Spleen (tissue), 7 donors: Measurements from ENCODE around the gene ATAD3B.

ENCODE experiments used
- POLR2A ChIP-seq, 3 donors: fragments of 450-650 bp; IDR thresholded peaks; one replicate each; pipeline ENCODE4 v1.5.1; 2017; ENCODE audit warnings: antibody characterized with exemption in 3 of 3, mild to moderate bottlenecking in 1 of 3
- POLR2AphosphoS5 ChIP-seq, 3 donors: sonication (generic); formaldehyde crosslinking; IDR thresholded peaks; one replicate each; pipeline ENCODE4 v1.5.1; 2017; ENCODE audit warnings: antibody characterized with exemption in 3 of 3
- TF ChIP-seq, protein P1 (sequence below), 11 experiments: fragments of 200-600 bp in 7 of 11; fragments of 450-650 bp in 4 of 11; sonication (generic) in 4 of 11; IDR thresholded peaks in 8 of 11; conservative IDR thresholded peaks in 3 of 11; 1 replicate in 7 of 11; 2 replicates in 4 of 11; pipeline versions ENCODE4 v1.4.0 to v1.8.0; 2016 to 2021; ENCODE audit warnings: antibody characterized with exemption in 11 of 11, inconsistent platforms in 4 of 11, mild to moderate bottlenecking in 1 of 11
- donor health status: DM: no; HTN: no; CAD: no; lungs with moderate emphysema.
- donor health status: DM: no; HTN: no; CAD: no.
- donor health status: DM: no; HTN: no; CAD: no.

DNA sequence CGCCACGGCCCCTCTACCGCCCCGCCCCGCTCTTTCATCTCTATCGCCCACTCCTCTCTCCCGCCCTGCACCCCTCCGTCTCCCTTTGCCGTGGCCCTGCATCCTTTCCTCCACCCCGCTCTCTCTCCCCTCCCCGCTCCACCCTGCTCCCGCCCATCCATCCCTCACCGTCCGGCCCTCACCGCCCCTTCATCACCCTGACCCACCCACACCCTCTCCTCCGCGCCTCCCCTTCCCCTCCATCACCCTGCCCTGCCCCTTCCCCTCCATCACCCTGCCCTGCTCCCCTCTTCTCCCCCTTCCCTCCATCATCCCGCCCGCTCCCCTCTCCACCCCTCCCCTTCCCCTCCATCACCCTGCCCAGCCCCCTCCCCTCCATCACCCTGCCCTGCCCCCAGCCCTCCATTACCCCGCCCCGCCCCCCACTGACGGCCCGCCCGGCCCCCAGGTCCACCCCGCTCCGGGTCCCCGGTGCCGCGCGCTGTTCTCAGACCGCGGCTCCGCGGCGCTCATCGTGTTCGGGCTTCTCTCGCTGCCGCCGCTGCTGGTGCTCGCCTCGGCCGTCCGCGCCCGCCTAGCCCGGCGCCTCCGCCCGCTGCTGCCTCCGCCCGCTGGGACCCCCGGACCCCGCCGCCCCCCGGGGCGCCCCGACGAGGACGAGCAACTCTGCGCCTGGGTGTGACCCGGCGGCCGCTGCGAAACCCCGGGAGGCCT lies 44.3 kb upstream of the ATAD3B start:
- TF ChIP-seq POLR2A (IDR thresholded peaks at IDR 0.05) (no peak), POLR2AphosphoS5 (IDR thresholded peaks at IDR 0.05) (no peak)
- TF ChIP-seq, protein P1, sequence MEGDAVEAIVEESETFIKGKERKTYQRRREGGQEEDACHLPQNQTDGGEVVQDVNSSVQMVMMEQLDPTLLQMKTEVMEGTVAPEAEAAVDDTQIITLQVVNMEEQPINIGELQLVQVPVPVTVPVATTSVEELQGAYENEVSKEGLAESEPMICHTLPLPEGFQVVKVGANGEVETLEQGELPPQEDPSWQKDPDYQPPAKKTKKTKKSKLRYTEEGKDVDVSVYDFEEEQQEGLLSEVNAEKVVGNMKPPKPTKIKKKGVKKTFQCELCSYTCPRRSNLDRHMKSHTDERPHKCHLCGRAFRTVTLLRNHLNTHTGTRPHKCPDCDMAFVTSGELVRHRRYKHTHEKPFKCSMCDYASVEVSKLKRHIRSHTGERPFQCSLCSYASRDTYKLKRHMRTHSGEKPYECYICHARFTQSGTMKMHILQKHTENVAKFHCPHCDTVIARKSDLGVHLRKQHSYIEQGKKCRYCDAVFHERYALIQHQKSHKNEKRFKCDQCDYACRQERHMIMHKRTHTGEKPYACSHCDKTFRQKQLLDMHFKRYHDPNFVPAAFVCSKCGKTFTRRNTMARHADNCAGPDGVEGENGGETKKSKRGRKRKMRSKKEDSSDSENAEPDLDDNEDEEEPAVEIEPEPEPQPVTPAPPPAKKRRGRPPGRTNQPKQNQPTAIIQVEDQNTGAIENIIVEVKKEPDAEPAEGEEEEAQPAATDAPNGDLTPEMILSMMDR (IDR thresholded peaks at IDR 0.05 in 8 of 11, conservative IDR thresholded peaks at IDR 0.05 in 3 of 11) = no peak
